ENCODE results near the gene ME3.
"Not testable (repeated sequence)": the region's sequence is repeated elsewhere in the genome, so short reads cannot be mapped to it uniquely, and the experiment has no call there.

Gene ME3

DNA sequence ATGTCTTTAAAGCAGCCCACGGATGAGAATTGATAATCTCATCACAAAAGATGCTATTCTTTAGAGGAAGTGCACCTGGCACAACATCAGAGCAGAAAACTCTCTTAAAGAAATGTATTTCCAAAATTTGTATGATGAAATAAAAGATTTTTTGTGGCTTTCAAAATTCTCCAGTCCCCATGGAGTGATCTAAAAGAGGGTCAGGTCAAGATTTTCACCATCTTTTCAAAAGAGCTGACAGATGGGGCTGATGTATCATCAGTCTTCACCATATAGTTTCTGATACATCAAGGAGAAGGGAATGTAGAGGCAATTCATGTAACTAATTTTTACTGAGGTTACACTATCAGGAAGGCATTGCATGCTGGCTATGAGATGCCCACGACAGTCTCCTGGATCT, 11.7 kb downstream of the ME3 start:
- no peak for DNase-seq

DNA sequence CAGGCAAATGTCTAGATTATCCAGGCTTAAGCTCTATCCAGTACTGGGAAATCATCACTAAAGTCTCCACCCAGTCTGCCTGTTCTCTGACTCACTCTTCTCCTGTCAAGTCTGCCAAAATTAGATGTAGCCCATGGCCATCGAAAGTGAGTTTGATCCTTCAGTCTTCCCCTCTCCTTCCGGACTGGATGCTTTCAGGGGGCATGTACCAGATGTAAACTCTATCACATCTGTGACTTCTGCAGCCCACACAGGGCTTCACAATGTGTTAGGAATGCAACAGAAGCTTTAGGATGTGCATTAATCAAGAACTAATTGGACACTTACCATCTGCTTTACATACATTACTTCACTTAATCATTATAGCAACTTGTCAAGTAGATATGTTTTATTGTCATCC, 12.3 kb downstream of the ME3 start:
- no peak for DNase-seq

DNA sequence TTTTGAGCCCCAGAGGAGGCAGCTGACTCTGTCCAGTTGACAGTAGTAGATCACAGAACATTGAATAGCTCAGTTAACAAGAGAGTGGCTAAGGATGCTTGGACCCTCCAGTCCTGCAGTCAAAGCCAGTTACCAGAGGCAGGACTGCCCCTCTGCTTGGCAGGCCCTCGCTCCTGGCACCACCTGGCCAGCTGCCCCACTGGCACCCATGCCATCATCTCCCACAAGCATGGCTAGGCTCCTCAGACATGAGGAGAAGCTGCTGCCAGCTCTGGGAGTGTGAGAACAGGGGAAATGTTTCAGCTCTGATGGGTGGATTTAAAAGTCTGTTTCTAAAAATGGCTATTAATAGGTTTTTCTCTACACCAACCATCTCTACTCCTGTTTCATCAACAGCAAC, 13.9 kb downstream of the ME3 start:
- DNase-seq: no peak

DNA sequence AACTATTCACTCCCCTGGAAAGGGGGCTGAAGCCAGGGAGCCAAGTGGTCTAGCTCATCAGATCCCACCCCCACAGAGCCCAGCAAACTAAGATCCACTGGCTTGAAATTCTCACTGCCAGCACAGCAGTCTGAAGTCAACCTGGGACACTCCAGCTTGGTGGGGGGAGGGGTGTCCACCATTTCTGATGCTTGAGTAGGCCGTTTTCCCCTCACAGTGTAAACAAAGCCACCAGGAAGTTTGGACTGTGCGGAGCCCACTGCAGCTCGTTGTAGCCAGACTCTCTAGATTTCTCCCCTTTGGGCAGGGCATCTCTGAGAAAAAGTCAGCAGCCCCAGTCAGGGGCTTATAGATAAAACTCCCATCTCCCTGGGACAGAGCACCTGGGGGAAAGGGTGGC, 27.2 kb downstream of the ME3 start:
- not testable (repeated sequence) for DNase-seq

DNA sequence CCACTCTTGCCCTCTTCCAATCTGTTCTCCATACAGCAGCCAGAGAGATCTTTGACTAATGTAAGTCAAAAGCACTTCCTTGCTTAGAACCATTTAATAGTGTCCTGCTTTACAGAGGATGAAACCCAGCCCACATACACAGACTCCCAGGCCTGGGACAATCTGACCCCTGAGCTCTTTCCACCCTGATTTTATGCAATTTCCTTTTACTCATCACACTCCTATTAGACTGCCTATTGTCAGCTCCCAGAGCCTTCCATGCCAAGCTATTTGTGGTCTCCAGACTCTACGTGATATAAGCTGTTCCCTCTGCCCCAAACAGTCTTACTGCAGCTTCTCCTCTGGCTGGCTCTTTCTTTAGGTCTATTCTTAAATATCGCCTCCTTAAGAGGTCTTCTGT, 28.1 kb downstream of the ME3 start:
- no peak for DNase-seq

DNA sequence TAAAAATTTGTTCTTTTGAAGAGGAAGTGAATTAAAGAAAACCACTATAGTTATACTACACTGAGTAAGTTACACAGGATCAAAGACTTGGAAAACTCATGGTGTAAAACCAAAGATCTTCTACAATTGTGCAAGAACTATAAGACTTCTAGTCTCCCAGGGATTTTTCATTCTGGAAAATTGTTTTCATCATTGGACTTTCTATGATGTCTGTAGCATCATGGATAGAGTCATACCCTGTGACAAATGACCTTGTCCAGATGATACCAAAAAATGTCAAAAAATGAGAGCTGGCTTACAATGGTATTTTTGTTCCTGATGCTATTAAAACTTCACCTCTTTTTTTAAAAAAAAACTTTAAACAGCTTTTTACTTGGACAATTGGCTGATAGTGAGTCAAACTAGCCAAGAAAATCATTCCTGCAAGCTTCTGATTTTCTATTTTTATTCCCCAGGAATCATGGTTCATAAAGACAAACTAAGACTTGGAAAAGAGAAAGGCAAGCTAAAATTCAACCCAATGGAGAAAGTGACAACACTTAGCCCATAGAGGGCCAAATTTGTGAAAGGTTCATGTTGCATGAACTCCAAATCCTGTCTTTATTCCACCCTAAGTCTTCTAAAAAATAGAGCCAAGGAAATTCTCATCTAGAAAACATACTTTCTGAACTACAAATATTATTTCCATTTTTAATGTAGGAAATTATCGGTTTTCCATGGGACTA, 30.7 kb downstream of the ME3 start:
- DNase-seq: no peak

DNA sequence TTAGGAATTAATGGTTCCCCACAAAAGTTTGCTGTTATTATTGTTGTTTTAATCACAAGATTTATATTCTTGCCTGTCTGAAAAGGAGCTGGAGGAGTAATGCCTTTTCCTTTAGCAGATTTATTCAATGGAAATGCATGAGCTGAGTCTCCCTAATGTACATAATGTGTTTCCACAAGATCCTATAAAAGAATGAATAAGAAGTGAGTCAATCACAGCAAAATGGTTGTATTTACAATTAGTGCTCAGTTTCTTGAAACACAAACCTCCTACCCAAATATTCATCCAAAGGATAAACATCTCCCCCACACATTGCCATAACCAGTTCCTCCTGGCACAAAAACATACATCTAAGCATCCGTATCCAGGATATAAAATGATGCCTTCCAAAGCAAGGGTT, 33.3 kb downstream of the ME3 start:
- DNase-seq: no peak

DNA sequence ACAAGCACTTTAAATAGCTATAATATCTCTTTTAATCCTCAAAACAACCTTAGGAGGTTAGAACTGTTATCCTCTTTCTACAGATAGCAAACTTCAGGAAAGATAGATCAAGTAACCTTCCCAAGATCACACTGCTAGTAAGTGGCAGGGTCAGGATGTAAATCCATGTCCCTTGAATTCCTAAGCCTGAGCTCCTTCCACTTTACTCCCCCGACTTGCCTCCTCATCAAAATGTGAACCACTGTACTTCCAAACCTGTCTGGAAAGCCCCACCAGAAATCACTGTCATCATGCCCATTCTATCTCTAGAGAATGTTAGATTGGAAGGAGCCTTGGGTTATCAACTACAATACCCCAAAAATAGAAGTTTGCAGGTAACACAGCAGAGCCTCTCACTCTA, 33.7 kb downstream of the ME3 start:
- DNase-seq: no peak

DNA sequence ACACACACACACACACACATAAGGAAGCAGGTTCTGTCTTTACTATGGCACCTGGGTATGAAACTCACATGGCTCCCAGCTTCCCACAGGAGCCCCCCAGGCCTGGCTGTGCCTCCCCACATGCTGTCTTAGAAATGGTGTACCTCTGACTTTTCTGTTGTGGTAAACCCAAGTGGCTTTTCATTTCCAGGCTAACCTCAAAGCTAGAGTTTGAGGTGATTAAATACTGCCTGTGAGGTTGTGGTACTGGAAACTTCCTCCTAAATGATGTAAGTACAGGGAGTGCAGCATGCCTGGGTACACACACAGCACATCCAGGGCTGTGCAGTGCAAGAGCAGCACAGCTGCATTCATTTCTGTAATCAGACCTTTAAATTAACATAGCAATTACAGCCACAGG, 34.4 kb downstream of the ME3 start:
- DNase-seq: no peak

DNA sequence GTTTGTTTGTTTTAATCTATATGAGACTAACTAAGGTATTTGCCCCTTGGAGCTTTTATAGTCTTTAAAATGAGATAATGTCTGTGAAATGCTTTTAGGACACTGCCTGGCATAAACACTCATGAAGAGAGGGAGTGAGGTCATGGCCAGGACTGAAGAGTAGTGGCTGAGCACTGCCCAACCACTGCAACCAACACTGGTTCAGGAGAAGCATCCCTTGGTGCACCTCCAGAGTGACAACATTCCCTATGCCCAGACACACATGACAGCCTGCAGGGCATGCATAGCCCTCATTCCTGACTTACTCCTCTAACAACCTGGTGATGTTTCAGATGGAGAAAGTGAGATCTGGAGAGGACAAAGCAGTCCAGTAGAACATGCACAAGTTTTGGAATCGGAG, 36.1 kb downstream of the ME3 start:
- DNase-seq: no peak

DNA sequence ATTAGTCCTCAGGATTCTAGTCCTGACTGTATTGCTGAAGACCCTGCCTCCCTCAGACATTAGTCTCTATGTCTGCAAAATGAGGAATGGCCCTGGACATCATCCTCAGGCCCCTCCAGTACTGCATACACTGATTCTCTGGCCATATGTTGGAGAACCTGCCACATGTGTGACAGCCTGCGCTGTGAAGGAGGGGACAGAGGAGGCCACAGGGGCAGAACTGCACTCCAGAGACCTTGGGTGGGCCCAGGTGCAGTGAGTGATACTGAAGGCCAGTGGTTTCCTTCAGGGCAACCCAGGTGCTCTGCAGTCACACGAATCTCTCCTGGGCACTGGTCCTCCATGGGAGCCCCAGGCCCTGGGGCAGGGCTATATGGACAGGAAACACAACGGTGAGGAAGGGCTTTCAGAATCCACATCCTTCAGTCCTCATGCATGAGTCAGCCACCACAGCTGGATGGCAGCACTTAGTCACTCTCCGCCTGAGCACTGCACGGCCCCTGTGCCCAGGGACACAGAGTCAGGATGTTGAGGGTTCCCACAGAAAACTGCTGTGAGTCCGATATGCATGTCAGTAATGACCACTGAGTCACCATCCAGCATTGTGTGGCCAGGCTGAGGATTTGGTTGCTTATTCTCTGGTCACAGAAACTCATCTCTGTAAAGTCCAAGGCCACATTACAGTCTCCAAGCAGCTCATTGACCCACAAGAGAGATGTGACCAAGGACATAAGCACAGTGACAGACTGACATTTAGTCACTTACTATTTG, 39.7 kb downstream of the ME3 start:
- DNase-seq: no peak

DNA sequence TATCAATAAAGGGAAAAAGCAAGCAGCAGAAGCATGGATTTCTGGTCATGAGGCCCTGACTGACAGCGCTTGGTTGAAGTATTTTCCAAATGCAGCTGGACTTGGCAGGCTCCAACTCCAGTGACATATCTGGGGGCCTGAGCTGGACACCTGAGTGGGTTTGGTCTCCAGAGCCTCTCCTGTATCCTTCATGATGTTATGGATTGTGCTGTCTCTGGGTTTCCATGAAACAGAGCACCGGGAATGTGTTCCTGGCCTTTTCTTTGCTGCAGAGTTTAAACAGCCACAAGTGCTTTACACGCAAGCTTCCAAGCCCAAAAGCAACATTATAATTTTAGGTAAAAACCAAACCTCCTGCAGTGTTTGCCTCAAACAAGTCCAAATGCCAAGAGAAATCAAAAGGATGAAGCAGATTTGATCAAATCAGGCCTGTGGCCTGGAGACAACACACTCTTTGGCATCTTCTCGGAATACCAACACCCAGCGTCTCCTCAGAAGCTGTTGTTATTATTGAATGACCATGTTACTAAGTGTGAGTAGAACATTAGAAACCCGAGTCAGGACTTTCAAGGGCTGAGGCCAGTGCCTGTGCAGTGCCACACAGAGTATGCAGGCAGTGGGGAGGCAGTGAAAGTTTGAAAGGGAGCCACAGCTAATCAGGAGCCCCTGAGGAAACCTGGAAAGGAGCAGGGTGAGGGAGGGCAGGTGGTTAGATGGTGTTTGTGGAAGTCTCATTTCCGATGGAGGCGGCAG, 42.0 kb downstream of the ME3 start:
- no peak for DNase-seq

DNA sequence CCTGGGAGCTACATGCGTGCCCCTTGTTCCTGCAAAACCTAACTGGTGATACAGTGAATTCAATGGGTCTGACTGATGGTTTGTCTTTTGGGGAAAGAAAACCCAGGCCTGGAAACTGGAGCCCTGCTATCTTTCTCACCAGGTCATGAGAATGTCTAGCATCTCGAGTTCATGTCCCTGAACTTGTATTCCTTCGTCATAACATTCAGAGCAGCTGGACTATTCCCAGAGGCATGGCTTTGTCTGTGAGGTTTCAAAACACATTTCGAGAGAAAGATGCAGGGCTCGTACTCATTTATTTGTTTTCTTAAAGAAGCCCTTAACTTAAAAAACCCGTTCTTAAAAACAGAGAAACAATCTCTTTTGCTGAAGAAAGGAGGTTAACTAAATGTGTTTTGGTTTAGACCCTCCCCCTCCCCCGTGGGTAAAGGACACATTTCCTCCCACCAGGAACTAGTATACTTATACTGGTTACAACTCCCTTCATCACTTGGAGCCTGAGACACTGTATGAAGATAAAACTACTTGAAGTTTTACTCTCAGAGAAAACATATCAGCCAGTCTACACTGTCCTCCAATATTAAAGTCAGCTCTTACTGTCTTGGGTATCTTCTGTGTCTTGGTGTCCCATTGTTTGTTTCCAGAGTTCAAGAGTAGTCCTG, 43.2 kb downstream of the ME3 start:
- DNase-seq: no peak

DNA sequence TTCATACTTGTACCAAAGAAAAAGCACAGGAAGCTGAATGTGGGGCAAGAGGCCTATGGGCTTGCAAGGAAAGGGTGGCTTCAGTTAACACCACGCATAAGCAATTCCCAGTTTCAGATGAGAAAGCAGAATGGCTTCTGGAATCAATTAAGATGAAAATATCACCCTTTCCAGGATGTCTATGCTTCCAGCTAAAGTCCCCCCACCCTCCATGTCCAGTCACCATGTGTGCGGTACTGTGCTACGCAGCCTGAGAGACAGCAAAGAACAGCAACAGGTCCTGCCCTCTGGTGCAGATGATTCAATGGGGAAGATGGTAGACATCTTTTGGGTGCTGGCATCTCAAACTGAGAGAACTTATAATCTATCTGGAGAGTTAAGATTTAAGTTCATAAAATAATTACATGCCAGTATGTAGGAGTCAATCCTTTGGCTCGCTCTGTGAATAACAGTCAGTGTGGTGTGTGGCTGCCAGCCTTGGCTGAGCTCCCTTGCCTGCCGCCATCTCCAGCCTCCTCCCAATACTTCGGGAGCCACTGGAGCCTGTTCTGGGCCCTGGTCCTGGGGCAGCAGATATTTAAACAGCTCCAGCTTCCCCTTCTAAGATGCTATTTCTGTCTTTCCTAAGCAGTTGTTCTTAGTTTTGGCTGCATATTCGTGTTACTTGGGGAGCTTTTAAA, 44.5 kb downstream of the ME3 start:
- no peak for DNase-seq

DNA sequence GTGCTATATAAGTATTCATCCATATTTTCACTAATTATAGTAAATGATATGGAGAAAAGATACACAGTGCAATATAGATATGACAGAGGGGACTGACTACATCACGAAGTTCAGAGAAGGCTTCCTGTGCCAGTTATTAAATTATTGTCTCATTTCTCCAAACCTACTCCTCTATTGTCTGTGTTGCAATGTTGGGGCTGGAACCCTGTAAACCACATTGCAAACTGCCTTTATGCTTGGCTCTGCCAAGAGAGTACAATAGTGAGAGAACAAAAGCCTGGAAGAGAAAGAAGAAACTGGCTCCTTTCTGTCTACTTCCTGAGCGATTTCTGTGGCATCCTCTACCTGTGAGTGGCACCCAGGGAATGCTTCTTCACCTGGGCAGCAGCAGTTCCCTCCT, 46.4 kb downstream of the ME3 start:
- DNase-seq: no peak

DNA sequence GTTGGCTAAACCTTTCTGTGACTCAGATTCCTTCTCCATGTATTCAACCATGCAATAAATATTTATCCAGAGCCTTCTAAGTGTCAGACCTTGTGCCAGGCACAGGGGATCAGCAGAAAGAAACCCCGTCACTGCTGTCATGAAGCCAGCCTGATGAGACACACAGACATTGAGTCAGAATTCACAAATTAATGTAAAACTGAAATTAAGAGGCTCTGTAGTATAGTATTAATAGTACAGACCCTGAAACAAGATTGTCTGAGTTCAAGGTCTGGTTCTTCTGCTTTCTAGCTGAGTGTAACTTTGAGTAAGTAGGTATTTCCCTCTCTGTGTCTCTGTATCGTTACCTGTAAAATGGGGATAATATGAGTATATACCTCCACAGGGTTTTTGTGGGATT, 46.9 kb downstream of the ME3 start:
- no peak for DNase-seq

DNA sequence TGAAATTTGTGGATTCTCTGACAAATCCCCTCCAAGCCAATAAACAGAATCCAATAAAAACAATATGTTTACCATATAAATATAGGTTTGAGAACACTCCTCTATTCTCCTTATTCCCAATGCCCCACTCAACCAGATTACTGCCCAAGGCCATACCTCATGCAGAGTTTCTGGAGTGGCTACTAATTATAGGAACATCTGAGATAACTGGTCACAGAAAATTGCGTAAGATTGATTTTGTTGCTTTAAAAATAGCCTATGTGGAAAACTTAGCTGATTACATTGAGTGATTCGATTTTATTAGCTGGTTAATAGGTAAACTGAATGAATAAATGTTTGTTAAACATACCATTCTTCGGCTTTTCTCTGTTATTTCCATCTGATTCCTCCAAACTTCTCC, 48.0 kb downstream of the ME3 start:
- DNase-seq: no peak

DNA sequence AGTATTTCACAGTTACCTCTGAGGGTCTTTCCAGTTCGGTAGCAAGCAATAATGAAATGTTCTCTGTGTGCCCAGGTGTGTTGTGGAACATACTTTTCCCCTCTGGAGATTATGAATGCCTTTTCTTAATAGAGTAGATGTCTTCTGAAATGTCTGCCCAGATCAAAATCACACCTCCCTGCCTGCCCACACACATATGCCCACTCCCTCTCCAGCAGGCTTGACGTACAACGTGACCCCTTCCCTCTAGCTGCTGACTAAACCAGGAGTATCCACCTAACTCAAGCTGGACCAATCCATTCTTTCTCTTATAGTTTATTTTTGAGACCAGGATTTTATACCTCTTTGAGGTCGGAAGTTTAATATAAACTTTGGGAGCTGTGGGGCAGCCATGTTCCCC, 48.7 kb downstream of the ME3 start:
- DNase-seq: no peak

DNA sequence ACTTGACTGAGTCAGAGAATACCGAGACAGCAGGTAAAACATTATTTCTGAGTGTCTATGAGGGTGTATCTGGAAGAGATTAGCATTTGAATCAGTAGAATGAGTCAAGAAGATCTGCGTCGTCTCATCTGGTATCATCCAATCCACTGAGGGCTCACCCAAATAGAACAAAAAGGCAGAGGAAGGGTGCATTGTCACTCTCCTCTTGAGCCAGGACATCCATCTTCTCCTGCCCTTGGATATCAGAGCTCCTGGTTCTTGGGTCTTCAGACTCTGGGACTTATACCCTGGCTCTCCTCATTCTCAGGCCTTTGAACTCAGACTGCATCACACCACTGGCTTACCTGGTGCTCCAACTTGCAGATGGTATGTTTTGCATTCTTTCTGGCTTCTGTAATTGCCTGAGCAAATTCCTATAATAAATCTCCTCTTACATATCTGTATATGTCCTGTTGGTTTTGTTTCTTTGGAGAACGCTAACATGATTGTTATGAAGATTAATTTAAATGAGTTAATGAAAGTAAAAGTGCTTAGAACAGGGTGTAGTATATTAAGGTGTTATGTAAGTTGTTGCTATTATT, 49.3 kb downstream of the ME3 start:
- no peak for DNase-seq

DNA sequence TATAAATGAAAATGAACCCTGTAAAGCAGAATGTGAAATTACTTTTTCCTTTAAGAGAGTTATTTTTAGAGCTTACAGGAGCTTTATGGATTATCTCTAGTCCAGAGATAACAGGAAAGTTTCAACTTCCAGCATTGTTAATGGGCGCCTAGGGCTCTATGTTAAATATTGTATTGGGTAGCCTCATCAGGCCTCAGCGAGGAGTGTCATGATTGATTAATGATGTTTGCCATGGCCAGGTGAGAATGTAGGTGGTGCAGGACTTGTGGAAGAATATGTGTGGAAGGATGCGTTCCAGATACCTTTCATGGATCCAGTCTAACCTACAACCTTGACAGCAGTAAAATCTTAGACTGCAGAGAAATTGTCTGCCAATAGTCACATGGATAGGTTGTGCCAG, 50.6 kb downstream of the ME3 start:
- no peak for DNase-seq

DNA sequence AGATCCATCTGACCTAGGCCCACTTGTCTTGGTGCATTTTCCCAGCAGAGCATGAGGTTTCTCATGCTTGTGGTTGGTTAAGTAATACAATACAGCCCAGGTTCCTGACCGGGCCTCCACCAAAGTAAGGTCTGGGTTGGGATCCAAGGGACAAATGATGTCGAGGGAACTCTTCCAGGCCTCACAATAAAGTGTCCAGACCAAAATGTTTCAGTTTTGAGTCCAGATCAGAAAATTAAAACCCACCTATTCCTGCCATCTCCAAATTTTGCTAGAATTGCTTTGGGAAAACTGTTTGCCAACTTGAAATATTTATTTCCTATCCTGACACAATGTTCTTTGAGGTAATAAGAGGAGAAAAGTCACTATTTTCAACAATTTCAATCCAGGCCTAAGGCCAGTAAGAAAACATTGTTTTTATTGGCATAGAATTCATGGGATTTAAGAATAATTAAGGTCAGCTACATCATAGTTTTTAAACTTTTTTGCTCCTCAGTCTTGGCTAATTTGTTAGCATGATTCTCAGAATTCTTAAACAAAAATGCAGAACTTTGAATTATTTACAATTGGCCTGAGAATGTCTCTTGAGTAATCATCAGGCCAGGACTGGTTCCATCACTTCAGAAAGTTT, 51.4 kb downstream of the ME3 start:
- DNase-seq: no peak

DNA sequence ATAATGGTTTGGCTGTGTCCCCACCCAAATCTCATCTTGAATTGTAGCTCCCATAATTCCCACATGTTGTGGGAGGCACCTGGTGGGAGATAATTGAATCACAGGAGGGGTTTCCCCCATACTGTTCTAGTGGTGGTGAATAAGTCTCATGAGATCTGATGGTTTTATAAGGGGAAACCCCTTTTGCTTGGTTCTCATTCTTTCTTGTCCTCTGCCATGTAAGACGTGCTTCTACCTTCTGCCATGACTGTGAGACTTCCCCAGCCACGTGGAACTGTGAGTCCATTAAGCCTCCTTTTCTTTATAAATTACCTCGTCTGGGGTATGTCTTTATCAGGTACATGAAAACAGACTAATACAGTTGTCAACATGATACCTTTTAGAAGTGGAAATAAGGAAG, 53.0 kb downstream of the ME3 start:
- not testable (repeated sequence) for DNase-seq
